HG03103 (cell line): ENCODE results near the gene CERS3.

Experiments used
- ATAC-seq: cut with Tn5 transposase; IDR thresholded peaks from one replicate; pipeline ENCODE4 v1.9.1; 2021; ENCODE audit warnings: low read depth; ENCODE audit not compliant: unreplicated experiment

Gene CERS3

DNA sequence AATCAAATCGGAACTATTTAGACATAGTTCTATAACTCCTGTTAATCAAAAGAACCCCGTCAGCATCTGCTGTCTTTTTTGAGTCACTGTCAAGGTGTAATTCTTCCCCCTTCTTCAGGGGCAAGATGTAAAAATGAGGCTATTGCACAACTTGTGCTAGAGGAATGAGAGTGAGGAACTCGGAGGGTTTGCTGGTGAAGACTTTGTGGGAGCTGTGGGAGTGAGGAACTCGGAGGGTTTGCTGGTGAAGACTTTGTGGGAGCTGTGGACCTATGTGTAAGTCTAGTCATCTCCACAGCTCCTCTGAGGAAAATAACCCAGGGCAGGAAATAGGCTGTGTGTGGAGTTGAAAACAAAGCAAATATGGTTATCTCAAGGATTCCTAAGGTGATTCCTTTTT is 2.5 kb upstream of the CERS3 start:
- ATAC-seq = no peak

DNA sequence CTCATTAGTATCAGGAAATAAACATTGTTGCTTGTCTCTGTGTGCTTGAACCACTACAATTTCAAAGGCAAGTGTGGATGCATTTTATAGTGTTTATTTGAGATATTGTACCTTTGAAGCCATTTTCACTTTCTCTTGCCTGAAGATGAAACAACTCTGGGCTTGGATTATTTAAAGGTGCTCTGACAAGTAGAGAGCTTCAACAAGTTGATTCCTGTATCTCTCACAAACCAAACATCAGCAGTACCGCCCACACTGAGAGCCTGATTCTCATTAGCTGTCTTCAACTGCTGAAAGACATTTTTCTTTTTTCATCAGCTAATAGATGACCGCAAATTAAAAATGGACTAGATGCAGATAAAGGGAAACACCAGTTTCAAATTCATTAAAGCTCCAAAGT is 806 bp upstream of the CERS3 start:
- no peak for ATAC-seq

DNA sequence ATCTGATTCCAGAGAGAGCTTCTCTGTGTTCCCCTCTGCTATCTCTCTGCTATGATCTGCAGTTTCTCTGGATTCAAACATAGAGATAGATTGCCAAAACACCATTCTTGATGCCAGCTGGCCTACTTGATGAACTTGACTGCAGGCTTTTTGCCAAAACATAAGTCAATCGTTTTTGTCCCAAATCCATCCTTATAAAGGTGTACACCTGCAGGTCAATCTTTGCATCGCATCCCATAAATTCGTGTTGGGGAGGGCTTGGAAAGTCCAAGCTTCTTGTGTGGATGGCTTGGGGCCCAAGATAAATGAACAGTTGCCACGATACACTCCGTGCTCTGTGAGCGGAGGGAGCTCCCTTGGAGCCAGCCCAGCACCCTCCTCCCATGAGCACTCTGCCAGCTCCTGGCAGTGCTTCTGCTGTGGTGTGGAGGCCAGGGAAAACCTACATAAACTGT is 2.7 kb downstream of the CERS3 start:
- ATAC-seq = no peak

DNA sequence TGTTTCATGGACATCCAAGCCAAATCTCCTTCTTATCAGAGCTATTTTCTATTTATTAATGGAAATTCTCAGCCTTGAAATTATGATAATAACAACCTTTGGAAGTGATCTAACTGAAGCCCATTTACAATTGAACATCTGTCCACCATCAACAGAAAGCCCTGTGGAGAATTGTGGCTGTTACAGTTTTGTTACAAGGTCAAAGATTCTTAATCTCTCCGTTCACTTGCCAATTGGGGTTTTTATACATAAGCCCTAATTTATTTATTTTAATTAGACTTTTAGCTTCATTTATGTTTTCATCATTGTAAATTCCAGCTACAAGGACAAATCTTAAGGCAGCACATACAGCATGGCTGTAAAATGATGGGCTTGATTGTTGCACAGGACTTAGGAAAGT is 3.3 kb downstream of the CERS3 start:
- no peak for ATAC-seq

DNA sequence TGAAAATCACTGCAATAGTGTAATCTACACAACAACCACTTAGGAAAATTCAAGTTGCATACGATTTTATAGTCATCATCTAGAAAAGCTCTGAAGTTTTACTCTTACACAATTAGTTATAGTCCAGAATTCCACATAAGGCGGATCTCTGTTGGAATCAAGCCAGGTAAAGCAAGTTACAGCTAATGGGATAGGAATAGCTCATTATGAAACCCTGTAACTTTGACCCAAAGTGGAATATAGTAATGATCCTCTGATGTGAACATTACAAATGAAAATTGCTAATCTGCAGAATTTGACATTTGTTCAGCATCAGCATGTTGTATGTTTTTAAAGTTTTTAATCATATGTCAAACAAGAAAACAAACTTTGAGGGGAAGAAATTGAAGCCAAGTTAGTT is 4.4 kb downstream of the CERS3 start:
- ATAC-seq = no peak

DNA sequence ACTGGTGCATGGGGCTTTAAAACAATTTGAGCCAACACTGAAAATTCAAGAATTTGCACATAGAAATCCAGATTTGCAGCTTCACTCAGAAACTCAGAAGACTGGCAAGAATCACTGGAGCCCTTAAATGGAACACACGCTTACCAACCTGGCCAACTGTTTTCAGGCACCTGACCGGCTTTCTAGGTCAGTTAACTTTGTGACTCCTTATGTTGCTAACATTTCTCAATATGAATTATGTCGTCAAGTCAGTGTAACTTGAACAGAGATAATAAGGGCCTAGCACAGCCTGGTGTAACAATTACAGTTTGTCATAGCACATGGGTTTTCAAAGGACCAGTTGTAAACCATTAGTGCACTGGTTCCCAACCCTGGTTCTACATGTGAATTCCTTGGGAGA is 6.8 kb downstream of the CERS3 start:
- ATAC-seq = no peak

DNA sequence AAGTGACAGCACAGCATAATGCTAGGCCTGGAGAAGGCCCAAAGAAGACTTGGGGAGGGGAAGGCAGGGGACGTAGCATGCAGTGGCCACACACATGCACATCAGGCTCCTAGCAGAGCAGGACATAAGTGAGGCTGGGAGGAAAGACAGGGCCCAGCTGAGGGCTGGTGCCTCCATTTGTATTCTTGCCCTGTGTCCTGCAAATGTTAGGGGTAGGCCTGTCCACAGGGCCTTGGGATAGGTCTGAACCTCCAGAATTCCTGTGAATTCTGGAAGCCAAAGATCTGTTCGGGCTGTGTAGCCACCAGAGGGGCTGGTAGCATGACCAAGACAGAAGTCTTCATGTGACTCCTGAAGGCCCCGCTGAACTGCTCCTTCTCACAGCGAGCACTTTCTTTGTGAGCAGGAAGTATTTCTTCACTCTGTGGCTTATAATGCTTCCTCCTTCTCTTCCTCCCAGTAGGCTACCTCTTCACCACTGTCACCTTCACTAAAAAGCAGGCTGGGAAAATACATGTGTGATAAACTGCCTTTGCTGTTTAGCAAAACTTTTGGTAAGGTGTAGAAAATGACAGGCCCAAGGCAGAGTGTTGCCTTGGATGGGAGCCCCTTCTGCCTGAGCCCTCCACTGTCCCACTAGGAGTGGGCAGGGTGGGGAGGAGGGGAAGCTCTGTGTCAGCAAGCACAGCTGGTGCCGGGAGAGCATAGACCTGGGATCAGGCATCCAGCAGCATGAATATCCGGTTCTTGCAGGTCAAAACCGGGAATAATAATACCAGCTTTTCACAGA is 8.4 kb downstream of the CERS3 start:
- ATAC-seq = no peak

DNA sequence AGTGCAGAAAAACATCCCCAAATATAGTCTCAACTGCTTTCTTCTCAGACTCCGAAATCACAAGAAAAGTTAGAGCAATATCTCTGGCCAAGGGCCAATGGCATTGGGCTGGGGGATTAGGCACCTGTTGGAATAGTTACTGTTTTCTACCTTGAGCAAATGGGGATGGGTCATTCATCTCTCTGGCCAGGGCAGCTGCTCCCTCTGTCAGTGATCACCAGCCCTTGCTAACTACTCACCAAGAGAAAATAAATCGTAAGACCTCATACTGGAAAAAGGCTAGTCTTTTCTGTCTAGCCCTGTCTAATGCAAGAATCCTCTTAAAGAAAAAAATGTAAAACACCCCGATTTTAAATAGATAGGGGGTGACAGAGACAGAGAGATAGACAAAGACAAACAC is 10.9 kb downstream of the CERS3 start:
- ATAC-seq = no peak

DNA sequence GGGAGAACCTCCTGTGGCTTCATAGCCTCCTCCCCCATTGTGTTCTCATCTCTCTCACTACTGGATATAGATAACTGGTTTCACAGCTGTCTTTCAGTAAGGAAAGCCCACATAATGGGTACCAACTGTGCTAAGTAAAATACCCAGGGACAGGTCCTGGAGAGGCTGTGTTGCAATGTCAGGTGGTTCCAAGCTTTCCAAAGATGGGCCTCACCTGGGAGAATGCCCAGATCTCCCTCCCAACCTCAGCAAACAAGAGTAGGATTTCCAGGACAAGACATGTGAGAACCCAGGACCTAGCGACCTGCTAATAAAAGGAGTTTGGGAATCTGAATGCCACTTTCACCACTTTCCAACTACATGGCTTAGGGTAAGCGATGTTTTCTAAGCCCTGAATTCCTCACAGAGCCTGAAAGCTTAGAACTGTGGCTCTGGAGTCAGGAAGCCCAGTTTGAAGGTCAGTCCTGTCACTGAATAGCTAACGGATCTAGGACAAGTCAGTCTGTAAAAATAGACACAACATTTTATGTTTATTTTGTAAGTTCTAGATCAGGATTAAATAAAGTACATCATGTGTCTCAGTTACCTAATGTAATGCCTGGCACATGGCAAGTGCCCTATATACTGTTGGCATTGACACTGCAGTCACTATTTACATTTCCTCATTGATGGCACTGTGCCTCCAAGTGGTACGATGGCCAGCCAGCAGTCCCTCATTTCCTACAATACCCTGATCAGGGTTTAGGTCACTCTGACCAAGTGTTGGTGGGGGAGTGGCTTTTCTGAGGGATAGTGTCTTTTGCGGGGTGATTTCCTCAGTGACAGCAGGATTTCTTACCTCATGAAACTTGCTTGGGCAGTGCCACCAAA is 11.9 kb downstream of the CERS3 start:
- ATAC-seq = no peak

DNA sequence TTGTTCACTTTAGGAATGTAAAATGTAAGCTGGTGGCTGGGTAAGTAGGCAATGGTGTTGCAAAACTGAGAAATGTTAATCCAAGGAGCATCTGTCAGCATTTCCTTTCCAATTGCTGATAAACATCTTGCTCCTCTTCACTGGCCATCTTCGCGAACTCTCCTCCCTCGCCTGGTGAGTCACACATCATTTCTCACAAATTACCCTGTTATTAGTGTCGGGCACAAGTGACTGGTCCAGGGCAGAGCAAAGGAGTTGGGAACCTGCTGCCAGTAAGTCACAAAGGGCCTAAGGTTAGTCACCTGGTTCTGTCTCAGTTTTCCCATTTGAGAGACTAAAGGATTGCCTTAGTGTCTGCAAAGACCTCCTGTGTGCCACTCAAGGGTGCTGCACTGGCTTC is 13.0 kb downstream of the CERS3 start:
- no peak for ATAC-seq

DNA sequence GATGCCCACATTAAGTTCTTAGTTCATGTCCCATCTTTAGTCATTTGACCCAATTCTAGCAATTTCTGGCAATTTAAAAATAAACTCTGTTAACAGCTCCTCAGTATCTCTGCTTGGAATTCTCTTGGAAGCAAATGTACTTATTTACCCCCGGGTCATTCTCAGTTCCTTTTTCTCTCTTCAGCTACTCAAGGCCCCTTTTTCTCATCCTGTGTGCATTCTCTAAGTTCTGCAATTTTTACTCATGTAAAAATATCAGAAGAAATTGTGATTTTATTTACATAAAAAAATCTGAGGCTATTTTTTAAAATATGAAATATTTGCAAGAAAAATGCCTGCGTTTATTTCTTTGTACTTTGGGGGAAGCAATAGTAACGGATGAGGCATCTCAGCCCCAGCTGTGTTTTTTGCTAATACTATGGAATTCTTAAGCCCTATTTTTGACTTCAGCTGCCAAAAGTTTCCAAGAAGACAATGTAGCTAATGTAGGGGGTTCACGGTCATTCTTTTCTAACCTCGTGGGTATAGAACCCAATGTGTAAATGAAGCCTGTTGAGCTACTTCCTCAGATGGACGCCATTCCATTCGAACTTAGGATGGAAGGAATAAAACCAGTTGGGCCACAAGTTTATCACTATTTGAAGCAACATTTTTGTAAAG is 20.0 kb downstream of the CERS3 start:
- ATAC-seq = no peak

DNA sequence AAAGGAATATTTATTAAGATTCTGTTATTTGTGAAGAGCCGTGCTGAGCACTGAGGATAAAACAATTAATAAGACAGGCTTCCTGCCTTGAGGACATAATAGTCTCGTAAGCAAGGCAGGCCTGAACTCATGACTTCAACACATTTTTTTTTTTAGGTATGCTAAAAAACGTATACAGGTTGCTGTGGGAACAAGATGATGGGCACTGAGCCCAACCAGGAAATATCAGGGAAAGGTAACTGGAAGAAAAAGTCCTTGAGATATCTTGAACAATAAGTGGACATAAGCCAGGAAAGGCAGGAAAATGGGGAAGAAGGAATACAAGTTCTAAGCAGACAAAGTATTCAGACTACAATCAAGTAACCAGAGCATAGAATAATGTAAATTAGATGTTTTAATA is 26.1 kb downstream of the CERS3 start:
- ATAC-seq = no peak

DNA sequence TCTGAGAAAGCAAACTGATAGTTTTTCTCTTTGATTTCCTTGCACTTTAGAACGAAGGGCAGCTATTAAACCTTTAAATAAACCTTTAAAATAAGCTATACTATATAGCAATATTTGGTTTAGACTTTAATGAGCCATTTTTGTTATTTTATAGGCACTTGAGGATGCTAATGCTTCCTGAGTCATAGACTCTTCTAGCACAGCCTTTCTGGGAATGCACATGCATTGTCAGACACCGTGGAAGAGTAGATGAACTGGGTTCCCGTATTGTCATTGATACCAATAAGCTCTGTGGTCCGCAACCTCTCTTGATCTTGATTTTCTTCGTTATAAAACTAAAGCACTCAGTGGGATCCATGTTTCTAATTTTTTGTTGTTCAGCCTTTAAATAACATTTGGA is 27.6 kb downstream of the CERS3 start:
- no peak for ATAC-seq

DNA sequence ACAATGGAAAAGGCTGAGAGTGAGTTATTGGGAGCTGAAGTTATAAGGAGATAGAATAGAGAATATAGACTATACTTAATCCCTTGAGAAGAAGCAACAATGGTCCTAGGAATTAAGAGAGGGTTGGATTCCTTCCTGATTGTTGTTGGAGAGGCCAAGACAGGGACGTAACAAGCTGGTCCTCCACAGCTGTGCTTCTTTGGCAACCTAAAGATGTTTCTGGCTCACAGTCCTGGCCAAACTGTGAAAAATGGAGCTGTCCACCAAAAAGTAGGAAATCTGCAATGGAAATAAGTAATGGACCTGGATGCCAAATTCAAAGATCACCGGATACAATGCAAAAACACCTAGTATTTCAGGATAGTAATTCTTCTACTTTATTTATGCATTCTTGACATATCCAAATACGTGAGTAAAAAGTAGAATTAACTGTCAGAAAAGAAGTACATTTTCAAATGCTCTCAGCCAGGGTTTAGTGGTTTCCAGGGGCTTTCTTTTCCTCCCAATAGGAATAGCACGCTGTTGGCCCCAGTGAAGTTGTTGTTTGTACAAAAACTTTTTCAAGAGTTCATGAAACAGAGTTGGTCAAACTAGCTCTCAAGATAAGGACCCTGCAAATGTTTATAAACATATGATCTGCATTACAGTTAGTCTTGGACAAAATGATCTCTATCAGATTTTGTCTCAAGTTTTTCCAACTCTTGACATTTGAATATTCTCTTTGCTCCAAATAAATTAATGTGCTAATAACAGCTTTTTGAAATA is 28.3 kb downstream of the CERS3 start:
- no peak for ATAC-seq

DNA sequence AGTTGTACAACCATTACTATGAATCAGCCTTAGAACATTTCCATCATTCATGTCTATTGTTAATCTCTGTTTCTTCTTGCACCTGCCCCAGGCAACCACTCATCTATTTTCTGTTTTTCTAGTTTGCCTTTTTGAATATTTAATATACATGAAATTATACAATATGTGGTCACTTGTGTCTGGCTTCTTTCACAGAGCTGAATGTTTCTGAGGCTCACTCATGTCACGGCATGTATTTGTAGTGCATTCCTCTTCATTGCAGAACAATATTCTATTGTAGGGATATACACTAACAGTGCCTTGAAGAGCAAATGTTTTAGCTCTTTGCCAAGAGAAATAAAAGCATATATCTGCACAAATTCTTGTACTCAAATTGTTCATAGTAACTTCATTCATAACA is 32.9 kb downstream of the CERS3 start:
- ATAC-seq = no peak

DNA sequence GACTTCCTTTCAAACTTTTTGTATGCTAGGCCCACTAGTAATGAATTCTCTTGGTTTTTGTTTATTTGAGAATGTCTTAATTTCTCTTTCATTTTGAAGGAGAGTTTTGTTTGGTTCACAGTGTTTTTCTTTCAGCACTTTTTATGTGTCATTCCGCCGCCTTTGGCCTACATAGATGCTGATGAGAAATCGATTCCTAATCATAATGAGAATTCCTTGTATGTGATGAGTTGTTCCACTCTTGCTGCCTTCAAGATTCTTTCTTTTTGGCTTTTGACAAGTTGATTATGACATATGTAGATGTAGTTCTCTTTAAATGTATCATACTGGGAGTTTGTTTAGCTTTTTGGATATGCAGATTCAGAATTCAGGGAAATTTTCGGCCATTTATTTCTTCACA is 35.5 kb downstream of the CERS3 start:
- ATAC-seq = no peak

DNA sequence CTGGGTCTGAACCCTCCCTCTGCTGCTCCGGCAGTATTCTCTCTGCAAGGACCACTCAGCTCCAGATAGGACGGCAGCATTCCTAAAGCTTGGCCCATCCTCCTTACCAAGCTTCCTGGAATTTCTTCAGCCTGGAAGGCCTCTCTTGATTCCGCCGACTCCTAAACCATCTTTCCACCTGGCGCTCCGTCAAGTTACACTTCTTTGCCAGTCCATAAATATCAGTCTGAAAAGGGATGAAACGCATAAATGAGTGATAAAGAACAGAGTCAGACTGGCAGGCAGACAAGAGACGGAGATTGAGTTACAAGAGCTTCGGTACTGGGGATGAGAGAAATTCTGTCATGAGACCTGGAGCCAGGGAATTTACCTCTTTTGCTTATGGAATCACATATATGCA is 44.3 kb downstream of the CERS3 start:
- ATAC-seq = no peak

DNA sequence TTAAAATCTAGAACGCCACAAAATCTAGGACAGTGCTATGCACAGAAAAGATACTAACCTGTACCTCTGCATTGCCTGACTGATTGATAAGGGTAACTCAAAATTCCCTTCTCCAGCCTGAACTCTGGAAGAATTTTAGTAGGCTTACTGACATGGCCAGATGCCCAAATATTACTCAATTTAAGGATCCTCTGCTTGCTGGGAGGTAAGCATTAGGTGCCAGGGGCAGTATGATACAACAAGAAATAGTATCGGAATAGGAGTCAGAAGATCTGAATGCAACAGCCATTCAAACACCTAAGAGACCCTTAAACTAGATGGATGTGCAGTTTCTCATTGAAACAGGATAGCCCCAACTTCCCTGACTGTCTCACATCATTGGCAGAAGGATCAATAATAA is 45.4 kb downstream of the CERS3 start:
- no peak for ATAC-seq

DNA sequence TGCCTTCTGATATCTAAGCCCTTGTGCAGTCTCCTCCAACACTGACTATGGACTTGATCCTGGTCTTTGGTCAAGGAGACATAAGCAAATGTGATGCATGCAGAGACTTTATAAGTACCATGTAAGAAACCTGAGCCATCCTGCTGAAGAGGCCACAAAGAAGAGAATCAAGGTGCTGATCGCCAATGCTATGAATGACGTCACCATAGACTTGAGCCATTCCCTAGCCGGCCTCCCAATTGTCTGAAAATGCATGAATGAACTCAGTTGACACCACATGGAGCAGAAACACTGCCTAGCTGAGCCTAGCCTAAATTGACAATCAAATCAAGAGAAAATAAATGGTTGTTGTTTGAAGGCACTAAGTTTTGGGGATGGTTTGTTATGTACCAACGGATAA is 51.9 kb downstream of the CERS3 start:
- no peak for ATAC-seq

DNA sequence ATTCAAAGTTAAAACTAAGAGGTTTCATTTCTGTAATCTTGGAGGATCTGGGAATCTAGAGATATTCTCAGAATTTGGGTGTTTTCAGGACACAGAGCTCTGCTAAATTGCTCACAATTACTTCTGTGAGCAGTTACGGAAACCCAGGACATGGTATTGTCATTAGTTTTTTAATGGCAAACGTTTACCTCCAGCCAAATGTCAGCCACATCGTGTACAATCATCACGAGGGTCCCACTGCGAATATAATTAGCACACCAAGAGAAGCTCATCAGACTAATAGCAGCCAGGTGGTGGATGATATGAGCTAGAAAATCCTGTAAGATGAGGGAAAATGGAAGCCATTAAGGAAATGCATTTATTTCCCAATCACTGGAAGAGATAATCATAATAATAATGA is 56.0 kb downstream of the CERS3 start:
- ATAC-seq = no peak

DNA sequence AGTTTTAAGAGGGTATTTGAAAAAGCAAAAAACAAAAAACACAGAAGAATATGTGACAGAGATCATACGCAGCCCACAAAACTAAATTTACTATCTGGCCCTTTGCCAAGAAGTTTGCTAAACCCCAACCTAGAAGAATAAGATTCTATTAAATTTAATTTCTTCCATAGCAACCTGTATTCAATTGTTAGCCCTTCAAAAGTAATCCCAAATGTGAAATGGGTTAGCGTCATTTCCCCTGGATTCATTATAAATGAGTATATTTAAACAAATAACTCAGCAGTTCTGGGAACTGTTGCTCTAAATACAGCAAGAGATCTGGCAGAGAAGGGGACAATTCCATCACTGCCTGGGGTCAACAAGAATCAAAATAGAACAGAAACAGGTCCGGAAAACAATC is 56.8 kb downstream of the CERS3 start:
- no peak for ATAC-seq
